K562 (cell line): ENCODE data around the gene TLCD1. TPM values are rescaled to one million over a fixed set of nuclear protein-coding genes. Genes with fewer than 3 reads are reported as not detected.
A peak's percentile ranks its signal among the peaks of the same experiment; 100 is the strongest.

ENCODE experiments used
- CBX5 ChIP-seq: IDR thresholded peaks from 2 replicates; pipeline ENCODE4 v1.6.1; 2014; ENCODE audit warnings: low read depth, borderline replicate concordance
- HDAC6 ChIP-seq: IDR thresholded peaks from 2 replicates; pipeline ENCODE4 v1.6.1; 2012; ENCODE audit warnings: low read depth, mild to moderate bottlenecking, control low read depth, inconsistent platforms, low read length, moderate library complexity
- HES1 ChIP-seq: fragments of 450-650 bp; IDR thresholded peaks from 2 replicates; pipeline ENCODE4 v1.6.1; 2016; ENCODE audit warnings: low read depth, mild to moderate bottlenecking, moderate library complexity
- POLR2G ChIP-seq: fragments of 200-400 bp; formaldehyde crosslinking; IDR thresholded peaks from 2 replicates; pipeline ENCODE4 v1.6.1; 2017; ENCODE audit warnings: low read depth, mild to moderate bottlenecking, antibody characterized with exemption, low read length, moderate library complexity
- RNF219 ChIP-seq: fragments of 250-450 bp; sonication (Bioruptor Pico); IDR thresholded peaks from 2 replicates; pipeline ENCODE4 v1.5.0; 2022; ENCODE audit warnings: mild to moderate bottlenecking
- TGIF2 ChIP-seq: sonication (generic); formaldehyde crosslinking; IDR thresholded peaks from 2 replicates; pipeline ENCODE4 v1.8.1; 2022; ENCODE audit warnings: mild to moderate bottlenecking, missing genetic modification reagents, moderate library complexity
- THRB ChIP-seq: fragments of 450-650 bp; formaldehyde crosslinking; conservative IDR thresholded peaks from 2 replicates; pipeline ENCODE4 v1.4.0; 2022; ENCODE audit warnings: mild to moderate bottlenecking, missing genetic modification characterization
- ZBTB40 ChIP-seq, 2 experiments: fragments of 450-650 bp in 1 of 2; sonication (generic) in 1 of 2; formaldehyde crosslinking in 1 of 2; IDR thresholded peaks; 2 replicates each; pipeline versions ENCODE4 v1.7.1 to v1.9.0; 2016 to 2022; ENCODE audit warnings: inconsistent platforms in 1 of 2, mild to moderate bottlenecking in 1 of 2, missing genetic modification reagents in 1 of 2
- ZFPM2 ChIP-seq: fragments of 250-450 bp; sonication (Bioruptor Pico); IDR thresholded peaks from 2 replicates; pipeline ENCODE4 v1.5.1; 2022; ENCODE audit warnings: mild to moderate bottlenecking
- ZNF740 ChIP-seq, 3 experiments: fragments of 200-800 bp in 1 of 3; sonication (Bioruptor generic) in 1 of 3; sonication (generic) in 1 of 3; formaldehyde crosslinking in 1 of 3; IDR thresholded peaks; 2 replicates each; pipeline versions ENCODE4 v1.6.1 to v1.8.0; 2016 to 2022; ENCODE audit warnings: mild to moderate bottlenecking in 2 of 3, missing compliant biosample characterization in 2 of 3, missing genetic modification characterization in 2 of 3, missing genetic modification reagents in 1 of 3
- polyA plus RNA-seq, 8 experiments: library from polyadenylated mRNA; depleted of rRNA in 4 of 8; stranded (reverse) in 5 of 8; unstranded in 3 of 8; fragments of >200 nt; fragmentation: Nextera tagmentation in 2 of 8; fragmentation: Illumina TruSeq in 1 of 8; extraction: Ambion mirVana in 2 of 8; extraction: Trizol in 1 of 8; gene quantifications; 2 replicates each; pipeline versions ENCODE4 v1.2.1 to v1.2.3, GENCODE V29; 2011 to 2014; ENCODE audit warnings: inconsistent platforms in 1 of 8, missing spikeins in 1 of 8
- total RNA-seq, 7 experiments: library from RNA; depleted of rRNA in 6 of 7; stranded (reverse); fragments of >200 nt in 6 of 7; fragmentation: Illumina TruSeq in 2 of 7; extraction: Trizol in 2 of 7; gene quantifications; 2 replicates each; pipeline versions ENCODE4 v1.2.1 to v1.2.3, GENCODE V29; 2011 to 2021; ENCODE audit warnings: low replicate concordance in 1 of 7

TLCD1 gene
- total and polyA plus RNA-seq, 9 of the 15 experiments (the other 6 are each of a cell fraction or from before 2014, with no cell fraction given) = 6.8 to 37.7 (median 21.7) TPM

GRCh38 chr17:28744104-28744971 lies 18.3 kb upstream of the TLCD1 start (continued):
- TF ChIP-seq THRB (CRISPR knock-in tag) = no peak
- TF ChIP-seq TGIF2 (CRISPR knock-in tag) = no peak; the same call in 1 of the 2 replicates
- no peak for TF ChIP-seq CBX5
- TF ChIP-seq RNF219 (CRISPR knock-in tag) = no peak
- no peak for TF ChIP-seq HDAC6
- no peak for TF ChIP-seq POLR2G
- TF ChIP-seq ZBTB40 (IDR thresholded peaks at IDR 0.05) = peak; percentile 62
- TF ChIP-seq ZBTB40 (CRISPR knock-in tag; IDR thresholded peaks at IDR 0.05) = no peak
- TF ChIP-seq ZNF740 (CRISPR knock-in tag; IDR thresholded peaks at IDR 0.05) = peak; percentile 81
- no peak; a peak in 1 of 4 replicates for TF ChIP-seq ZNF740 (tag; IDR thresholded peaks at IDR 0.05)
- no peak for TF ChIP-seq ZFPM2
- no peak for TF ChIP-seq HES1
